HepG2 (cell line): ENCODE measurements around the gene PPIP5K2. TPM values are rescaled to one million over a fixed set of nuclear protein-coding genes. Genes with fewer than 3 reads are reported as not detected.

Experiments used
- ATAC-seq: fragments of 200-7000 bp; cut with Tn5 transposase; 3 replicates; pipeline ENCODE4 v1.9.1; 2020; ENCODE audit warnings: mild to moderate bottlenecking, moderate library complexity
- BruUV-seq: library from RNA; stranded (reverse); fragments of 400-500 nt; replicated peaks from 2 replicates; lab custom pipeline; 2021; lab: Mats Ljungman, UMichigan
- CTCF ChIA-PET: fragments of 300-600 bp; formaldehyde crosslinking; extraction: SDS; loops from one replicate; lab custom pipeline; 2021; ENCODE audit warnings: low total read pairs, inconsistent platforms, low intra/inter-chr PET ratio; lab: Yijun Ruan, JAX
- POLR2A ChIA-PET: fragments of 350-600 bp; sonication (Branson Sonifier 250); formaldehyde crosslinking; loops from one replicate; lab custom pipeline; 2020; ENCODE audit warnings: antibody characterized with exemption, inconsistent platforms; lab: Yijun Ruan, JAX
- DNase-seq: peaks from one replicate; pipeline ENCODE4 v3.0.0-alpha.2; 2015; ENCODE audit warnings: low spot score
- FAIRE-seq: peaks from 3 replicates; lab custom pipeline; 2011; peaks lifted over from hg19 to GRCh38; lab: Jason Lieb, UNC
- H2AFZ ChIP-seq: one replicate; pipeline ENCODE4 v1.6.1; 2011; ENCODE audit warnings: low read length, inconsistent platforms
- H3K27ac ChIP-seq: fragments of 300-600 bp; 3 replicates; pipeline ENCODE4 v1.8.0; 2011; ENCODE audit warnings: mixed run types, mild to moderate bottlenecking, mixed read lengths, low read length, inconsistent platforms; ENCODE audit not compliant: insufficient read depth; ENCODE audit errors: extremely low read length
- H3K27me3 ChIP-seq, 2 experiments: fragments of 200-600 bp in 1 of 2; 2 replicates in 1 of 2; 3 replicates in 1 of 2; pipeline versions ENCODE4 v1.6.0 to v1.8.0; 2011; ENCODE audit warnings: low read length in 2 of 2, mild to moderate bottlenecking in 2 of 2, moderate library complexity in 2 of 2, inconsistent platforms in 1 of 2; ENCODE audit not compliant: insufficient read depth in 2 of 2, control insufficient read depth in 1 of 2
- H3K36me3 ChIP-seq, 2 experiments: fragments of 200-600 bp in 1 of 2; replicated peaks in 1 of 2; 2 replicates in 1 of 2; 3 replicates in 1 of 2; pipeline versions ENCODE4 v1.5.1 to v1.8.0; 2011; ENCODE audit warnings: low read length in 2 of 2, inconsistent platforms in 1 of 2; ENCODE audit not compliant: insufficient read depth in 2 of 2, control insufficient read depth in 1 of 2
- H3K4me1 ChIP-seq: 2 replicates; pipeline ENCODE4 v1.5.1; 2012; ENCODE audit warnings: low read length, inconsistent platforms; ENCODE audit not compliant: insufficient read depth
- H3K4me2 ChIP-seq: 2 replicates; pipeline ENCODE4 v1.6.0; 2011; ENCODE audit warnings: low read depth, low read length, inconsistent platforms
- H3K4me3 ChIP-seq, 3 experiments: fragments of 200-600 bp in 1 of 3; sonication (generic), shearing (Covaris generic) in 1 of 3; replicated peaks in 1 of 3; 2 replicates each; pipeline ENCODE4 v1.5.1; 2011 to 2016; ENCODE audit warnings: low read length in 3 of 3, inconsistent platforms in 2 of 3, low read depth in 2 of 3, mild to moderate bottlenecking in 2 of 3, control low read depth in 1 of 3, mixed read lengths in 1 of 3; ENCODE audit not compliant: insufficient read depth in 1 of 3
- H3K79me2 ChIP-seq: one replicate; pipeline ENCODE4 v1.6.1; 2011; ENCODE audit warnings: low read length, inconsistent platforms; ENCODE audit not compliant: insufficient read depth
- H3K9ac ChIP-seq: 2 replicates; pipeline ENCODE4 v1.6.0; 2011; ENCODE audit warnings: mild to moderate bottlenecking, low read depth, low read length, inconsistent platforms; ENCODE audit not compliant: insufficient read depth
- H3K9me3 ChIP-seq: 2 replicates; pipeline ENCODE4 v1.5.1; 2012; ENCODE audit warnings: mild to moderate bottlenecking, low read length
- H4K20me1 ChIP-seq: 2 replicates; pipeline ENCODE4 v1.6.0; 2011; ENCODE audit warnings: inconsistent platforms, mild to moderate bottlenecking, low read length, moderate library complexity; ENCODE audit not compliant: insufficient read depth
- ATF7 ChIP-seq, 2 experiments: fragments of 450-650 bp in 1 of 2; sonication (generic) in 1 of 2; formaldehyde crosslinking in 1 of 2; IDR thresholded peaks; 2 replicates each; pipeline versions ENCODE4 v1.4.0 to v1.6.1; 2016 to 2020; ENCODE audit warnings: antibody characterized with exemption in 1 of 2, mild to moderate bottlenecking in 1 of 2, missing genetic modification reagents in 1 of 2
- CHD2 ChIP-seq: IDR thresholded peaks from 2 replicates; pipeline ENCODE4 v1.6.1; 2011; ENCODE audit warnings: low read depth, low read length, improper control_type of control experiment
- HOXA5 ChIP-seq: sonication (generic); formaldehyde crosslinking; IDR thresholded peaks from 2 replicates; pipeline ENCODE4 v1.4.0; 2020; ENCODE audit warnings: missing genetic modification reagents
- KAT8 ChIP-seq: IDR thresholded peaks from 2 replicates; pipeline ENCODE4 v1.6.1; 2016; ENCODE audit warnings: missing genetic modification reagents, missing compliant biosample characterization
- PRMT3 ChIP-seq: sonication (generic); formaldehyde crosslinking; IDR thresholded peaks from 2 replicates; pipeline ENCODE4 v1.8.1; 2022; ENCODE audit warnings: low read depth, mild to moderate bottlenecking, moderate library complexity, missing genetic modification reagents, borderline replicate concordance
- SALL1 ChIP-seq: sonication (generic); formaldehyde crosslinking; IDR thresholded peaks from 2 replicates; pipeline ENCODE4 v1.8.0; 2022; ENCODE audit warnings: mild to moderate bottlenecking, missing genetic modification reagents
- STAG1 ChIP-seq: sonication (generic); formaldehyde crosslinking; IDR thresholded peaks from 2 replicates; pipeline ENCODE4 v1.4.0; 2020; ENCODE audit warnings: missing genetic modification reagents
- TEAD3 ChIP-seq: optimal IDR thresholded peaks from 2 replicates; pipeline ENCODE3; 2016; ENCODE audit warnings: borderline replicate concordance
- ZFX ChIP-seq: sonication (generic); formaldehyde crosslinking; IDR thresholded peaks from 2 replicates; pipeline ENCODE4 v1.4.0; 2020; ENCODE audit warnings: mild to moderate bottlenecking, low read depth, missing genetic modification reagents, moderate library complexity
- WGBS: methylation state at CpG from one replicate; pipeline ENCODE4 v1.1.6; 2017; ENCODE audit warnings: low lambda C conversion rate; 5-methylcytosine and 5-hydroxymethylcytosine counted together
- in situ Hi-C: cut with HindIII; loops from 2 replicates; pipeline ENCODE4 v1.10.0; 2017; ENCODE audit warnings: low pct_unique_long_range_greater_than_20kb; ENCODE audit not compliant: extremely low pct_ligation_motif_present
- intact Hi-C: fragments of 100-400 bp; cut with micrococcal nuclease; formaldehyde crosslinking; loops from one replicate; pipeline ENCODE4 v1.10.0; 2022; ENCODE audit not compliant: unreplicated experiment
- polyA plus RNA-seq, 8 experiments: library from polyadenylated mRNA; depleted of rRNA in 3 of 8; stranded (reverse) in 7 of 8; unstranded in 1 of 8; fragments of >200 nt; fragmentation: Illumina TruSeq in 4 of 8; extraction: Trizol in 4 of 8; gene quantifications; 2 replicates each; pipeline versions ENCODE4 v1.2.1 to v1.2.3, GENCODE V29; 2011 to 2016; ENCODE audit warnings: low read depth in 4 of 8, missing spikeins in 1 of 8, mixed read lengths in 1 of 8; ENCODE audit not compliant: insufficient read depth in 1 of 8
- total RNA-seq, 5 experiments: library from RNA; depleted of rRNA; stranded (reverse); fragments of >200 nt; fragmentation: Illumina TruSeq; extraction: Trizol; gene quantifications; 2 replicates each; pipeline ENCODE4 v1.2.3, GENCODE V29; 2016; ENCODE audit warnings: low read depth in 1 of 5
- TF ChIP-seq, protein P1 (sequence below): sonication (generic); formaldehyde crosslinking; IDR thresholded peaks from 2 replicates; pipeline ENCODE4 v1.8.1; 2022; ENCODE audit warnings: mild to moderate bottlenecking, missing genetic modification reagents
- TF ChIP-seq, protein P2 (sequence below): sonication (generic); formaldehyde crosslinking; IDR thresholded peaks from 2 replicates; pipeline ENCODE4 v1.4.0; 2020; ENCODE audit warnings: missing genetic modification reagents
- TF ChIP-seq, protein P3 (sequence below): sonication (generic); formaldehyde crosslinking; IDR thresholded peaks from 2 replicates; pipeline ENCODE4 v1.5.0; 2020; ENCODE audit warnings: mild to moderate bottlenecking, missing genetic modification reagents, moderate library complexity

PPIP5K2 gene
- total and polyA plus RNA-seq, 2 of the 13 experiments (the other 11 are each of a cell fraction or from before 2014, with no cell fraction given), result 19.7 to 45.6 TPM

DNA sequence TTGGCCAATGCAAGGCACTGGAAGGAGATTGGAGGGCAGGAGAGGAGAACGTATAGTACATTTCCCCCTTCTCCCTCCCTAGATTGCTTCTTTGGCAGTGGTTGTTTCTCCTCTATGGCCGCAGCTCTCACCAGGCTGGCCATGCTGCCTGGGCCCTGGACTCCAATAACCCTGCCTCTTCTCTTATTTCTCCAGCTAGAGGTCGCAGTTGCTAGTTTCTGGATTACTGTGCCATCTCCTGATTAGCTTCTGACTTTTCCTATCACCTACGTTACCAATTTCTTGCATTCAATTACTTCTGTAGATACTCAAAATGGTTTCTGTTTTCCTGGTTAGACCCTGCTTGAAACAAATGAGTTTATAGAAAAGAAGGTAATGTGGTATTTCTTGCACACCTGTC, 136.1 kb downstream of the PPIP5K2 start:
- in situ Hi-C loops, result no loop called here
- intact Hi-C loops, result loop anchor here (1.0 to 10.0 kb wide), 2 partner anchors 119 to 219 kb away; no protein-coding TSS in a partner anchor
- peak overlapping the region; percentile 81 for H3K4me2 ChIP-seq
- peak overlapping the region; percentile 26; the same call in 1 of the 2 replicates for H3K9ac ChIP-seq
- peak overlapping the region; percentile 90 for H2AFZ ChIP-seq
- H4K20me1 ChIP-seq, result no peaks in the 10 kb centered on the region
- ATAC-seq (peak; percentile 28; the same call in 2 of the 3 replicates), FAIRE-seq (peak; percentile 53), DNase-seq (peak; percentile 22)
- no peaks in the 10 kb centered on the region for H3K9me3 ChIP-seq
- no TSS peak for BruUV-seq
- H3K79me2 ChIP-seq, result peaks cover 8% of the 10 kb centered on the region
- peaks cover 0 to 3% of the 10 kb centered on the region in 2 experiments; a peak in 1 of 5 replicates for H3K27me3 ChIP-seq
- peaks cover 19% of the 10 kb centered on the region for H3K4me1 ChIP-seq
- POLR2A ChIA-PET, result no interaction called here
- 8% methylated on average over 4 of the region's 4 CpGs for WGBS
- H3K36me3 ChIP-seq, result no peaks in the 10 kb centered on the region
- H3K4me3 ChIP-seq, result peak overlapping the region; percentile 25 to 50 (median 31); a peak in 3 of 6 replicates
- no peak overlapping the region for H3K27ac ChIP-seq
- CTCF ChIA-PET, result interaction anchor here (1.1 kb wide), 1 partner anchor 219 kb away, joined by 3 read pairs; no protein-coding TSS in a partner anchor
- TF ChIP-seq KAT8 (CRISPR knock-in tag) (peak; percentile 22; the same call in 1 of the 2 replicates), ZFX (CRISPR knock-in tag) (0 out of 2 replicates have a peak, but pooled peaks have one; percentile 15), PRMT3 (no peak), STAG1 (CRISPR knock-in tag) (peak; percentile 50), TEAD3 (no peak), HOXA5 (CRISPR knock-in tag) (0 out of 2 replicates have a peak, but pooled peaks have one; percentile 21), CHD2 (no peak), SALL1 (CRISPR knock-in tag) (0 out of 2 replicates have a peak, but pooled peaks have one; percentile 19), ATF7 (IDR thresholded peaks at IDR 0.05) (no peak), ATF7 (CRISPR knock-in tag; IDR thresholded peaks at IDR 0.05) (no peak)
- TF ChIP-seq, protein P1, sequence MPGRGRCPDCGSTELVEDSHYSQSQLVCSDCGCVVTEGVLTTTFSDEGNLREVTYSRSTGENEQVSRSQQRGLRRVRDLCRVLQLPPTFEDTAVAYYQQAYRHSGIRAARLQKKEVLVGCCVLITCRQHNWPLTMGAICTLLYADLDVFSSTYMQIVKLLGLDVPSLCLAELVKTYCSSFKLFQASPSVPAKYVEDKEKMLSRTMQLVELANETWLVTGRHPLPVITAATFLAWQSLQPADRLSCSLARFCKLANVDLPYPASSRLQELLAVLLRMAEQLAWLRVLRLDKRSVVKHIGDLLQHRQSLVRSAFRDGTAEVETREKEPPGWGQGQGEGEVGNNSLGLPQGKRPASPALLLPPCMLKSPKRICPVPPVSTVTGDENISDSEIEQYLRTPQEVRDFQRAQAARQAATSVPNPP (CRISPR knock-in tag), result no peak
- TF ChIP-seq, protein P2, sequence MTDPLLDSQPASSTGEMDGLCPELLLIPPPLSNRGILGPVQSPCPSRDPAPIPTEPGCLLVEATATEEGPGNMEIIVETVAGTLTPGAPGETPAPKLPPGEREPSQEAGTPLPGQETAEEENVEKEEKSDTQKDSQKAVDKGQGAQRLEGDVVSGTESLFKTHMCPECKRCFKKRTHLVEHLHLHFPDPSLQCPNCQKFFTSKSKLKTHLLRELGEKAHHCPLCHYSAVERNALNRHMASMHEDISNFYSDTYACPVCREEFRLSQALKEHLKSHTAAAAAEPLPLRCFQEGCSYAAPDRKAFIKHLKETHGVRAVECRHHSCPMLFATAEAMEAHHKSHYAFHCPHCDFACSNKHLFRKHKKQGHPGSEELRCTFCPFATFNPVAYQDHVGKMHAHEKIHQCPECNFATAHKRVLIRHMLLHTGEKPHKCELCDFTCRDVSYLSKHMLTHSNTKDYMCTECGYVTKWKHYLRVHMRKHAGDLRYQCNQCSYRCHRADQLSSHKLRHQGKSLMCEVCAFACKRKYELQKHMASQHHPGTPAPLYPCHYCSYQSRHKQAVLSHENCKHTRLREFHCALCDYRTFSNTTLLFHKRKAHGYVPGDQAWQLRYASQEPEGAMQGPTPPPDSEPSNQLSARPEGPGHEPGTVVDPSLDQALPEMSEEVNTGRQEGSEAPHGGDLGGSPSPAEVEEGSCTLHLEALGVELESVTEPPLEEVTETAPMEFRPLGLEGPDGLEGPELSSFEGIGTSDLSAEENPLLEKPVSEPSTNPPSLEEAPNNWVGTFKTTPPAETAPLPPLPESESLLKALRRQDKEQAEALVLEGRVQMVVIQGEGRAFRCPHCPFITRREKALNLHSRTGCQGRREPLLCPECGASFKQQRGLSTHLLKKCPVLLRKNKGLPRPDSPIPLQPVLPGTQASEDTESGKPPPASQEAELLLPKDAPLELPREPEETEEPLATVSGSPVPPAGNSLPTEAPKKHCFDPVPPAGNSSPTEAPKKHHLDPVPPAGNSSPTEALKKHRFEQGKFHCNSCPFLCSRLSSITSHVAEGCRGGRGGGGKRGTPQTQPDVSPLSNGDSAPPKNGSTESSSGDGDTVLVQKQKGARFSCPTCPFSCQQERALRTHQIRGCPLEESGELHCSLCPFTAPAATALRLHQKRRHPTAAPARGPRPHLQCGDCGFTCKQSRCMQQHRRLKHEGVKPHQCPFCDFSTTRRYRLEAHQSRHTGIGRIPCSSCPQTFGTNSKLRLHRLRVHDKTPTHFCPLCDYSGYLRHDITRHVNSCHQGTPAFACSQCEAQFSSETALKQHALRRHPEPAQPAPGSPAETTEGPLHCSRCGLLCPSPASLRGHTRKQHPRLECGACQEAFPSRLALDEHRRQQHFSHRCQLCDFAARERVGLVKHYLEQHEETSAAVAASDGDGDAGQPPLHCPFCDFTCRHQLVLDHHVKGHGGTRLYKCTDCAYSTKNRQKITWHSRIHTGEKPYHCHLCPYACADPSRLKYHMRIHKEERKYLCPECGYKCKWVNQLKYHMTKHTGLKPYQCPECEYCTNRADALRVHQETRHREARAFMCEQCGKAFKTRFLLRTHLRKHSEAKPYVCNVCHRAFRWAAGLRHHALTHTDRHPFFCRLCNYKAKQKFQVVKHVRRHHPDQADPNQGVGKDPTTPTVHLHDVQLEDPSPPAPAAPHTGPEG (CRISPR knock-in tag), result no peak
- TF ChIP-seq, protein P3, sequence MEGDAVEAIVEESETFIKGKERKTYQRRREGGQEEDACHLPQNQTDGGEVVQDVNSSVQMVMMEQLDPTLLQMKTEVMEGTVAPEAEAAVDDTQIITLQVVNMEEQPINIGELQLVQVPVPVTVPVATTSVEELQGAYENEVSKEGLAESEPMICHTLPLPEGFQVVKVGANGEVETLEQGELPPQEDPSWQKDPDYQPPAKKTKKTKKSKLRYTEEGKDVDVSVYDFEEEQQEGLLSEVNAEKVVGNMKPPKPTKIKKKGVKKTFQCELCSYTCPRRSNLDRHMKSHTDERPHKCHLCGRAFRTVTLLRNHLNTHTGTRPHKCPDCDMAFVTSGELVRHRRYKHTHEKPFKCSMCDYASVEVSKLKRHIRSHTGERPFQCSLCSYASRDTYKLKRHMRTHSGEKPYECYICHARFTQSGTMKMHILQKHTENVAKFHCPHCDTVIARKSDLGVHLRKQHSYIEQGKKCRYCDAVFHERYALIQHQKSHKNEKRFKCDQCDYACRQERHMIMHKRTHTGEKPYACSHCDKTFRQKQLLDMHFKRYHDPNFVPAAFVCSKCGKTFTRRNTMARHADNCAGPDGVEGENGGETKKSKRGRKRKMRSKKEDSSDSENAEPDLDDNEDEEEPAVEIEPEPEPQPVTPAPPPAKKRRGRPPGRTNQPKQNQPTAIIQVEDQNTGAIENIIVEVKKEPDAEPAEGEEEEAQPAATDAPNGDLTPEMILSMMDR (CRISPR knock-in tag), result peak; percentile 62
